Measurements from ENCODE around the gene ATP1A1.

The ATP1A1 gene

GRCh38 chr1:116345843-116346242, 27.2 kb upstream of the ATP1A1 start:
- no peak for DNase-seq

GRCh38 chr1:116346943-116347673, 25.9 kb upstream of the ATP1A1 start:
- no peak for DNase-seq

- no peak for DNase-seq
Measured at GRCh38 chr1:116347696-116348095, 25.3 kb upstream of the ATP1A1 start.

- no peak for DNase-seq
Measured at GRCh38 chr1:116350097-116350645, 22.9 kb upstream of the ATP1A1 start.

GRCh38 chr1:116351914-116352313, 21.1 kb upstream of the ATP1A1 start:
- DNase-seq = no peak

GRCh38 chr1:116352349-116352813, 20.7 kb upstream of the ATP1A1 start:
- DNase-seq = no peak

GRCh38 chr1:116353155-116353554, 19.9 kb upstream of the ATP1A1 start:
- DNase-seq = no peak

GRCh38 chr1:116356067-116356466, 17.0 kb upstream of the ATP1A1 start:
- DNase-seq = no peak

- no peak for DNase-seq
Measured at GRCh38 chr1:116356673-116357072, 16.4 kb upstream of the ATP1A1 start.

- DNase-seq = no peak
Measured at GRCh38 chr1:116357487-116357886, 15.6 kb upstream of the ATP1A1 start.

- no peak for DNase-seq
Measured at GRCh38 chr1:116359060-116359830, 13.8 kb upstream of the ATP1A1 start.

- no peak for DNase-seq
Measured at GRCh38 chr1:116359871-116360270, 13.2 kb upstream of the ATP1A1 start.

- no peak for DNase-seq
Measured at GRCh38 chr1:116360429-116361173, 12.4 kb upstream of the ATP1A1 start.

GRCh38 chr1:116361648-116362047, 11.4 kb upstream of the ATP1A1 start:
- DNase-seq = no peak

- DNase-seq = no peak
Measured at GRCh38 chr1:116362050-116362449, 11.0 kb upstream of the ATP1A1 start.

- DNase-seq = no peak
Measured at GRCh38 chr1:116365353-116365780, 7.7 kb upstream of the ATP1A1 start.

GRCh38 chr1:116365857-116366256, 7.2 kb upstream of the ATP1A1 start:
- no peak for DNase-seq

- DNase-seq = no peak
Measured at GRCh38 chr1:116367256-116367945, 5.6 kb upstream of the ATP1A1 start.

- DNase-seq = no peak
Measured at GRCh38 chr1:116368241-116368640, 4.8 kb upstream of the ATP1A1 start.

- DNase-seq = no peak
Measured at GRCh38 chr1:116370181-116370580, 2.9 kb upstream of the ATP1A1 start.

- no peak for DNase-seq
Measured at GRCh38 chr1:116371752-116372151, 1.3 kb upstream of the ATP1A1 start.

GRCh38 chr1:116372191-116372590, 853 bp upstream of the ATP1A1 start:
- no peak for DNase-seq

Data from NCI-H1048 (cell line).